Measurements from ENCODE around the gene DAPK1.

Gene DAPK1

GRCh38 chr9:87610200-87611155 lies 112.8 kb downstream of the DAPK1 start:
- DNase-seq (ENCODE audit: low read depth in 2 of 2, low spot score in 1 of 2), result no peak

- no peak for DNase-seq (ENCODE audit: low read depth in 2 of 2, low spot score in 1 of 2)
These were observed 114.1 kb downstream of the DAPK1 start for GRCh38 chr9:87611776-87612175.

- no peak for DNase-seq (ENCODE audit: low read depth in 2 of 2, low spot score in 1 of 2)
These were observed 114.9 kb downstream of the DAPK1 start for GRCh38 chr9:87612536-87612935.

- DNase-seq (ENCODE audit: low read depth in 2 of 2, low spot score in 1 of 2), result no peak
These were observed 115.8 kb downstream of the DAPK1 start for GRCh38 chr9:87613265-87614111.

GRCh38 chr9:87614397-87614796 lies 116.7 kb downstream of the DAPK1 start:
- no peak for DNase-seq (ENCODE audit: low read depth in 2 of 2, low spot score in 1 of 2)

GRCh38 chr9:87615136-87615535 lies 117.5 kb downstream of the DAPK1 start:
- DNase-seq (ENCODE audit: low read depth in 2 of 2, low spot score in 1 of 2), result no peak

GRCh38 chr9:87615547-87616148 lies 118.0 kb downstream of the DAPK1 start:
- DNase-seq (ENCODE audit: low read depth in 2 of 2, low spot score in 1 of 2), result no peak

- no peak for DNase-seq (ENCODE audit: low read depth in 2 of 2, low spot score in 1 of 2)
These were observed 120.6 kb downstream of the DAPK1 start for GRCh38 chr9:87618226-87618625.

GRCh38 chr9:87618931-87619330 lies 121.3 kb downstream of the DAPK1 start:
- no peak for DNase-seq (ENCODE audit: low read depth in 2 of 2, low spot score in 1 of 2)

- DNase-seq (ENCODE audit: low read depth in 2 of 2, low spot score in 1 of 2), result no peak
These were observed 121.7 kb downstream of the DAPK1 start for GRCh38 chr9:87619346-87619745.

- no peak for DNase-seq (ENCODE audit: low read depth in 2 of 2, low spot score in 1 of 2)
These were observed 123.2 kb downstream of the DAPK1 start for GRCh38 chr9:87620731-87621322.

GRCh38 chr9:87622098-87622497 lies 124.4 kb downstream of the DAPK1 start:
- DNase-seq (ENCODE audit: low read depth in 2 of 2, low spot score in 1 of 2), result no peak

GRCh38 chr9:87622923-87623322 lies 125.3 kb downstream of the DAPK1 start:
- no peak for DNase-seq (ENCODE audit: low read depth in 2 of 2, low spot score in 1 of 2)

GRCh38 chr9:87628346-87628745 lies 130.7 kb downstream of the DAPK1 start:
- DNase-seq (ENCODE audit: low read depth in 2 of 2, low spot score in 1 of 2), result no peak

GRCh38 chr9:87629104-87629503 lies 131.4 kb downstream of the DAPK1 start:
- DNase-seq (ENCODE audit: low read depth in 2 of 2, low spot score in 1 of 2), result no peak

GRCh38 chr9:87630266-87630665 lies 132.6 kb downstream of the DAPK1 start:
- no peak for DNase-seq (ENCODE audit: low read depth in 2 of 2, low spot score in 1 of 2)

GRCh38 chr9:87630846-87631245 lies 133.2 kb downstream of the DAPK1 start:
- no peak for DNase-seq (ENCODE audit: low read depth in 2 of 2, low spot score in 1 of 2)

GRCh38 chr9:87635656-87636501 lies 138.2 kb downstream of the DAPK1 start:
- DNase-seq (ENCODE audit: low read depth in 2 of 2, low spot score in 1 of 2), result no peak

GRCh38 chr9:87638292-87638691 lies 140.6 kb downstream of the DAPK1 start:
- no peak for DNase-seq (ENCODE audit: low read depth in 2 of 2, low spot score in 1 of 2)

- no peak for DNase-seq (ENCODE audit: low read depth in 2 of 2, low spot score in 1 of 2)
These were observed 142.3 kb downstream of the DAPK1 start for GRCh38 chr9:87639949-87640348.
